ENCODE measurements around the gene FAM181A. TPM values are rescaled to one million over a fixed set of nuclear protein-coding genes. Genes with fewer than 3 reads are reported as not detected.
A peak's percentile ranks its signal among the peaks of the same experiment; 100 is the strongest.

The FAM181A gene
- total and polyA plus RNA-seq, 2 of the 4 experiments (the other 2 are of a cell fraction): not detected

DNA sequence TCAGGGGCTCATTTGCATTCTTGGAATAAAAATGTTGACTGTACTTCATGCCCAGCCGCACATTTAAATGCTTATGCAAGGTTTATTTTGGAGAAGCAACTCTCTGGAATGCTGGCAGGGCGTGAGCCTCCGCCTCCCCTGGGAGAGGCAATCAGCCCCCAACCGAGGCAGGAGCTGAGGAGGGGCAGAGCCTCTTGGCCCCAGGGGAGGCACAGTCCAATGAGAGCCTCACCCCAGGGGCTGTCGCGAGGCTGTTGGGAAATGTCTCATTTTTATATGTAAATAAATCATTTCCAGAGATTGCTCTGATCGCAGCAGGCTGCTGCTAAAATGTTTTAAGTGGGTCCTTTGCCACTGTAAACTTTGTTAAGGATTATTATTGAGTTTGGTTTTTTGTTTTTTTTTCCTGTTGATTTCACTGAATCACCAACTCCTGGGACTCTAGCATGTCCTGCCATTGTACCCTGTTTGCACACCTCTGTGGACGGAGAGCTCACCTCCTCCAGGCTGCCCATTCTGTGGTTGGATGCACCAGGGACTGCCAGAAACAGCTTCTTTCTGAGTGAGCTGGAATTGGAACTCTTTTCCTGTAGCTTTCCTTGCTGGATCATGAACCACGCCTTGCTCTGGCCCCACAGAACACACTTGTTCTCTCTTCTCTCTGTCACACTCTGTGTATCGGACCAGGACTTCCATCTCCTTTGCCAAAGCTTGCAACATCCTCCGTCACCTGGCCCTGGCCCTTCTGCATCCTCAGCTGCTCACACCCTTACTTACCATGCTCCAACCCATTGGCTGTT is 46.9 kb upstream of the FAM181A start:
- dilution Hi-C loops (cut with HindIII; ENCODE audit: low sequenced_read_pairs, unreplicated experiment) (no loop called here), intact Hi-C loops (cut with micrococcal nuclease) (no loop called here), in situ Hi-C loops (cut with MboI; ENCODE audit: low sequenced_read_pairs) (no loop called here)
- no peak overlapping the region for H3K27ac ChIP-seq (ENCODE audit: insufficient read depth, low read length)
- no peak overlapping the region for H4K8ac ChIP-seq (ENCODE audit: low read depth in 2 of 2, low read length in 2 of 2)
- H2AK5ac ChIP-seq (ENCODE audit: low read depth, low read length): no peak overlapping the region
- H3K4me3 ChIP-seq (ENCODE audit: insufficient read depth, low read depth, low read length): no peak overlapping the region
- H3K18ac ChIP-seq (ENCODE audit: low read depth, low read length): no peak overlapping the region
- no peaks in the 10 kb centered on the region for H3K79me1 ChIP-seq (ENCODE audit: low read depth in 1 of 2, low read length in 2 of 2)
- ChIA-PET CTCF (no interaction called here), POLR2A (ENCODE audit: unreplicated experiment) (no interaction called here)
- H2BK15ac ChIP-seq (ENCODE audit: low read depth, low read length): no peak overlapping the region
- no peaks in the 10 kb centered on the region for H3K4me1 ChIP-seq (ENCODE audit: control insufficient read depth, insufficient read depth, low read length)
- BruUV-seq (replicated peaks): no TSS peak
- no peak overlapping the region; the same call in 1 of the 2 replicates for H3K4me2 ChIP-seq (ENCODE audit: low read depth, low read length)
- no peak overlapping the region for H2BK20ac ChIP-seq (ENCODE audit: low read depth, low read length)
- no peak overlapping the region for H3K4ac ChIP-seq (ENCODE audit: low read depth, low read length)
- H4K20me1 ChIP-seq (ENCODE audit: insufficient read depth, low read length): no peaks in the 10 kb centered on the region
- no peaks in the 10 kb centered on the region for H3K9me1 ChIP-seq (ENCODE audit: insufficient read depth, low read length)
- no peak overlapping the region for H3K9ac ChIP-seq (ENCODE audit: low read depth, low read length)
- no peaks in the 10 kb centered on the region for H3K27me3 ChIP-seq (ENCODE audit: control insufficient read depth, insufficient read depth, low read length)
- no peak for DNase-seq
- H2AFZ ChIP-seq (replicated peaks; ENCODE audit: low read length, poor library complexity): no peak overlapping the region
- no peaks in the 10 kb centered on the region for H3K9me3 ChIP-seq (ENCODE audit: control insufficient read depth, insufficient read depth, low read length)
- peak; percentile 53; the same call in 1 of the 2 replicates for ATAC-seq (ENCODE audit: low read depth)
- no peak overlapping the region for H4K5ac ChIP-seq (ENCODE audit: low read depth, low read length)
- no peak overlapping the region for H2BK5ac ChIP-seq (ENCODE audit: low read depth, low read length, poor library complexity, severe bottlenecking)
- 54% methylated on average over 3 of the region's 11 CpGs; no CpG with 5 or more reads in 1 of the 2 experiments for WGBS, 2 experiments (ENCODE audit: extremely low coverage in 2 of 2, insufficient read length in 1 of 2)
- H3K14ac ChIP-seq (replicated peaks; ENCODE audit: low read depth, low read length): no peak overlapping the region
- H3K36me3 ChIP-seq (ENCODE audit: control insufficient read depth, insufficient read depth, low read length): no peaks in the 10 kb centered on the region
- no peak overlapping the region for H2AK9ac ChIP-seq (replicated peaks; ENCODE audit: low read depth, low read length, poor library complexity)
- no peak overlapping the region for H3K56ac ChIP-seq (ENCODE audit: extremely low read depth, insufficient read depth, low read length)
- no peak for TF ChIP-seq SMC3 (IDR thresholded peaks at IDR 0.05; ENCODE audit: low read depth, low read length)
- no peak for TF ChIP-seq FOS (IDR thresholded peaks at IDR 0.05; ENCODE audit: low read depth, low read length)
- TF ChIP-seq, protein P1, sequence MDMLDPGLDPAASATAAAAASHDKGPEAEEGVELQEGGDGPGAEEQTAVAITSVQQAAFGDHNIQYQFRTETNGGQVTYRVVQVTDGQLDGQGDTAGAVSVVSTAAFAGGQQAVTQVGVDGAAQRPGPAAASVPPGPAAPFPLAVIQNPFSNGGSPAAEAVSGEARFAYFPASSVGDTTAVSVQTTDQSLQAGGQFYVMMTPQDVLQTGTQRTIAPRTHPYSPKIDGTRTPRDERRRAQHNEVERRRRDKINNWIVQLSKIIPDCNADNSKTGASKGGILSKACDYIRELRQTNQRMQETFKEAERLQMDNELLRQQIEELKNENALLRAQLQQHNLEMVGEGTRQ (IDR thresholded peaks at IDR 0.05; ENCODE audit: low read depth, low read length): no peak
- no peak for TF ChIP-seq RCOR1 (IDR thresholded peaks at IDR 0.05; ENCODE audit: insufficient replicate concordance, low read length)
- no peak for TF ChIP-seq MAFK (IDR thresholded peaks at IDR 0.05; ENCODE audit: low read depth, low read length)
- TF ChIP-seq NFE2L2 (IDR thresholded peaks at IDR 0.05; ENCODE audit: low read depth, low read length): no peak
- TF ChIP-seq, protein P2, sequence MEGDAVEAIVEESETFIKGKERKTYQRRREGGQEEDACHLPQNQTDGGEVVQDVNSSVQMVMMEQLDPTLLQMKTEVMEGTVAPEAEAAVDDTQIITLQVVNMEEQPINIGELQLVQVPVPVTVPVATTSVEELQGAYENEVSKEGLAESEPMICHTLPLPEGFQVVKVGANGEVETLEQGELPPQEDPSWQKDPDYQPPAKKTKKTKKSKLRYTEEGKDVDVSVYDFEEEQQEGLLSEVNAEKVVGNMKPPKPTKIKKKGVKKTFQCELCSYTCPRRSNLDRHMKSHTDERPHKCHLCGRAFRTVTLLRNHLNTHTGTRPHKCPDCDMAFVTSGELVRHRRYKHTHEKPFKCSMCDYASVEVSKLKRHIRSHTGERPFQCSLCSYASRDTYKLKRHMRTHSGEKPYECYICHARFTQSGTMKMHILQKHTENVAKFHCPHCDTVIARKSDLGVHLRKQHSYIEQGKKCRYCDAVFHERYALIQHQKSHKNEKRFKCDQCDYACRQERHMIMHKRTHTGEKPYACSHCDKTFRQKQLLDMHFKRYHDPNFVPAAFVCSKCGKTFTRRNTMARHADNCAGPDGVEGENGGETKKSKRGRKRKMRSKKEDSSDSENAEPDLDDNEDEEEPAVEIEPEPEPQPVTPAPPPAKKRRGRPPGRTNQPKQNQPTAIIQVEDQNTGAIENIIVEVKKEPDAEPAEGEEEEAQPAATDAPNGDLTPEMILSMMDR (conservative IDR thresholded peaks at IDR 0.05; ENCODE audit: low read depth, low read length): no peak
- no peak for TF ChIP-seq RAD21 (IDR thresholded peaks at IDR 0.05; ENCODE audit: low read length)
- TF ChIP-seq MXI1 (IDR thresholded peaks at IDR 0.05; ENCODE audit: borderline replicate concordance, low read depth, low read length): no peak
- TF ChIP-seq, protein P3, sequence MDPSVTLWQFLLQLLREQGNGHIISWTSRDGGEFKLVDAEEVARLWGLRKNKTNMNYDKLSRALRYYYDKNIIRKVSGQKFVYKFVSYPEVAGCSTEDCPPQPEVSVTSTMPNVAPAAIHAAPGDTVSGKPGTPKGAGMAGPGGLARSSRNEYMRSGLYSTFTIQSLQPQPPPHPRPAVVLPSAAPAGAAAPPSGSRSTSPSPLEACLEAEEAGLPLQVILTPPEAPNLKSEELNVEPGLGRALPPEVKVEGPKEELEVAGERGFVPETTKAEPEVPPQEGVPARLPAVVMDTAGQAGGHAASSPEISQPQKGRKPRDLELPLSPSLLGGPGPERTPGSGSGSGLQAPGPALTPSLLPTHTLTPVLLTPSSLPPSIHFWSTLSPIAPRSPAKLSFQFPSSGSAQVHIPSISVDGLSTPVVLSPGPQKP (IDR thresholded peaks at IDR 0.05; ENCODE audit: borderline replicate concordance, low read depth, low read length): no peak
- H4K91ac ChIP-seq (ENCODE audit: insufficient read depth, low read depth, low read length): no peak overlapping the region
- no peak overlapping the region for H3K23ac ChIP-seq (ENCODE audit: low read depth, low read length)
- H2BK120ac ChIP-seq (ENCODE audit: low read depth, low read length): no peak overlapping the region
